ENCODE data around the gene ZNF823. TPM values are rescaled to one million over a fixed set of nuclear protein-coding genes. Genes with fewer than 3 reads are reported as not detected.

Gene ZNF823
- polyA plus RNA-seq, 3 donors from 2014 or later = 1.7 to 5.0 (median 2.4) TPM

DNA sequence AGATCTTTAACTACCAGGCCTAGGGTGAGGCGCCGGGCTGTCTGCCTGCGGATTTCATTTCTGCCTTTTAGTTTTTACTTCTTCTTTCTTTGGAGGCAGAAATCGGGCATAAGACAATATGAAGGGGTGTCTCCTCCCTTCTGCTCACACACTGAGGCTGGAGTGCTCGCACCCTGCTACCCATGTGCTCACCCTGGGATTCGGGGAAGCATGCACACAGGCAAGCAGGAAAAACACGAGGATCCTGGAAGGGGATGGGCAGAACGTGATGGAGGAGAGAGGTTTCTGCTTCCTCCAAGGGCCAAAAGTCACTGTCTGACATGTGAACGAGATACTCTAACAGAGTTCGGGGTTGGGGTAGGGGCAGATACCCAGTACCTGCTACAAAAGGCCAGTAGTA lies 28.4 kb downstream of the ZNF823 start:
- Mint-ChIP-seq H3K4me3 (no peak overlapping the region), H3K4me1 (no peaks in the 10 kb centered on the region), H3K9me3 (peaks cover 0 to 16% (median 4%) of the 10 kb centered on the region in 6 donors), H3K27me3 (ENCODE audit: low read depth in 3 of 3) (peaks cover 2 to 4% (median 4%) of the 10 kb centered on the region in 3 donors), H3K27ac (no peak overlapping the region), H3K36me3 (peaks cover 0 to 16% (median 10%) of the 10 kb centered on the region in 3 donors)
- no peak for DNase-seq

GRCh38 chr19:11708457-11708856 lies 30.3 kb downstream of the ZNF823 start:
- no peak overlapping the region for H3K4me3 Mint-ChIP-seq
- H3K27ac Mint-ChIP-seq = no peak overlapping the region
- H3K9me3 Mint-ChIP-seq = peaks cover 0 to 3% (median under 1%) of the 10 kb centered on the region in 6 donors
- DNase-seq = no peak
- no peaks in the 10 kb centered on the region for H3K4me1 Mint-ChIP-seq
- H3K36me3 Mint-ChIP-seq = peaks cover 0 to 12% (median 9%) of the 10 kb centered on the region in 3 donors
- H3K27me3 Mint-ChIP-seq (ENCODE audit: low read depth in 3 of 3) = peaks cover 2 to 4% (median 4%) of the 10 kb centered on the region in 3 donors

DNA sequence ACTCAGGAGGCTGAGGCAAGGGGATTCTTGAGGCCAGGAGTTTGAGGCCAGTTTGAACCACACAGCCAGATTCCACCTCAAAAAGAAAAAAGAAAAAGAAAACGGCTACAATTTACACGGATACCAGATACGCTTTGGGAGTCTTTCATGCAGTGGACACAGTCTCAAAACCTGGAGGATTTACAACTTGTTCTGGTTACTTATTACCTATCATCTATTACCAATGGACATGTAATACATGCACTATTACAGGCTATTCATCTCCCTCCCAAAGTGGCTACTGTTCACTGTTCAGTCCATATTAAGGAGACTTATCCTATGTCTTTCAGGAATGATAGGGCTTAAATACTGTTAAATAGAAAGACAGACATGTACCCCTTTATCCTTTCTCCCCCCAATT lies 33.3 kb downstream of the ZNF823 start:
- Mint-ChIP-seq H3K27ac (no peak overlapping the region), H3K27me3 (ENCODE audit: low read depth in 3 of 3) (peaks cover 2 to 6% (median 4%) of the 10 kb centered on the region in 3 donors), H3K36me3 (peaks cover 0 to 12% (median 0%) of the 10 kb centered on the region in 3 donors)

GRCh38 chr19:11704626-11705025 lies 34.1 kb downstream of the ZNF823 start:
- Mint-ChIP-seq H3K4me3 (no peak overlapping the region), H3K27ac (no peak overlapping the region)

More for the DNA sequence above, 33.3 kb downstream of the ZNF823 start:
- Mint-ChIP-seq H3K4me3 (no peak overlapping the region), H3K4me1 (no peaks in the 10 kb centered on the region), H3K9me3 (peaks cover 0 to 2% (median 0%) of the 10 kb centered on the region in 6 donors)
- DNase-seq = no peak

DNA sequence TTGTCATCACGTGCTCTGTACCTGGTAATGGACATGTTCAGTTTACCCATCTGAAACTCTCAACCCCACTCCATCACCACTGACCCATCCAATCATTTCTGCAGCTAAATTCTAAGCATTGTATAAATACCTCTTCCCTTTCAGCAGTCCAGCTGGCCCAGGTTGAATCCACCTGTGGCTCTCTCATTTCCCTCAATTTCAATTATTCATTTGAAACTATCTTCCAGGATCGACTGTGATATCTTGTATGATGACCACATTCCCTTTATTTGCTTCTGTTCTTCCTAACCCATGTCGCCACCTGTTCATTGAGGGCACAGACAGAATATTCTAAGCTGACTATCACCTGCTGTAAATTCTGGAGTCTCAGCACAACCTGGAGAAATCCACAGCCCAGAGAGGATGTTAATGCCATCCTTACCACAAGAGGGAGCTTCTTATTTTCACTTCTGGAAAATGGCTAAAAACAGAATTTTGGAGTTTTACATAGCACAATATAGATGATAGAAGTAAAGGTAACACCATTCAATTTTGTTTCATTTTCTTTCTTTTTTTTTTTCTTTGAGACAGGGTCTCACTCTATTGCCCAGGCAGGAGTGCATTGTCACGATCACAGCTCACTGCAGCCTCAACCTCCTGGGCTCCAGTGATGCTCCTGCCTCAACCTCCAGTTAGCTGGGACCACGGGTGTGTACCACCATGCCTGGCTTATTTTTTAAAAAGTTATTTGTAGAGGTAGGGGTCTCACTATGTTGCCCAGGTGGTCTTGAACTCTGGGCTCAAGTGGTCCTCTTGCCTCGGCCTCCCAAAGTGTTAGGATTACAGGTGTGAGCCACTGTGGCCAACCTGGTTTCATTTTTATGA lies 38.6 kb downstream of the ZNF823 start:
- peak in 1 of 3 donors; percentile 9 for DNase-seq
- peak overlapping the region in 1 of 6 donors; percentile 46 for H3K27ac Mint-ChIP-seq
- no peak overlapping the region for H3K4me3 Mint-ChIP-seq
- H3K9me3 Mint-ChIP-seq = no peaks in the 10 kb centered on the region
- H3K36me3 Mint-ChIP-seq = no peaks in the 10 kb centered on the region
- peaks cover under 1% of the 10 kb centered on the region in 2 donors for H3K4me1 Mint-ChIP-seq
- H3K27me3 Mint-ChIP-seq (ENCODE audit: low read depth in 3 of 3) = peaks cover 0 to 8% (median 0%) of the 10 kb centered on the region in 3 donors

More at GRCh38 chr19:11704626-11705025, 34.1 kb downstream of the ZNF823 start:
- Mint-ChIP-seq H3K4me1 (no peaks in the 10 kb centered on the region), H3K9me3 (no peaks in the 10 kb centered on the region), H3K27me3 (ENCODE audit: low read depth in 3 of 3) (peaks cover 2 to 6% (median 4%) of the 10 kb centered on the region in 3 donors), H3K36me3 (peaks cover 0 to 7% (median 0%) of the 10 kb centered on the region in 3 donors)
- DNase-seq = no peak

DNA sequence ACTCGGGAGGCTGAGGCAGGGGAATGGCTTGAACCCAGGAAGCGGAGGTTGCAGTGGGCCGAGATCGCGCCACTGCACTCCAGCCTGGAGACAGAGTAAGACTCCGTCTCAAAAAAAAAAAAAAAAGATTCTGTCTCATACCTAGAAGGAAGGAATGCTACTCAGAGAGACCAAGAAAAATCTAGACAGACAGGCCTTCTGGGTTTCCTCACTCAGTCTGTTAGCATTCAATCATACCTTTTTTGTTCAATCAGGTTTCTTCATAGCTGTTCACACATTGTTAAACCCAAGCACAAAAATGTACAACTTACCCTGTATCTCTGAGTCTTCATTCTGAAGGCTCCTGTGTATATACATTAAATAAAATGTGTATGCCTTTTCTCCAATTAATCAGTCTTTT lies 40.5 kb downstream of the ZNF823 start:
- H3K27me3 Mint-ChIP-seq (ENCODE audit: low read depth in 3 of 3) = peaks cover 4 to 17% (median 7%) of the 10 kb centered on the region in 3 donors
- no peaks in the 10 kb centered on the region for H3K36me3 Mint-ChIP-seq
- no peak for DNase-seq
- no peaks in the 10 kb centered on the region for H3K9me3 Mint-ChIP-seq
- H3K4me1 Mint-ChIP-seq = peaks cover 12 to 15% of the 10 kb centered on the region in 2 donors
- no peak overlapping the region for H3K4me3 Mint-ChIP-seq
- H3K27ac Mint-ChIP-seq = no peak overlapping the region

GRCh38 chr19:11697284-11697855 lies 41.4 kb downstream of the ZNF823 start:
- H3K4me1 Mint-ChIP-seq = peaks cover 12 to 15% of the 10 kb centered on the region in 2 donors
- no peak overlapping the region for H3K27ac Mint-ChIP-seq
- H3K27me3 Mint-ChIP-seq (ENCODE audit: low read depth in 3 of 3) = peaks cover 5 to 15% (median 7%) of the 10 kb centered on the region in 3 donors

DNA sequence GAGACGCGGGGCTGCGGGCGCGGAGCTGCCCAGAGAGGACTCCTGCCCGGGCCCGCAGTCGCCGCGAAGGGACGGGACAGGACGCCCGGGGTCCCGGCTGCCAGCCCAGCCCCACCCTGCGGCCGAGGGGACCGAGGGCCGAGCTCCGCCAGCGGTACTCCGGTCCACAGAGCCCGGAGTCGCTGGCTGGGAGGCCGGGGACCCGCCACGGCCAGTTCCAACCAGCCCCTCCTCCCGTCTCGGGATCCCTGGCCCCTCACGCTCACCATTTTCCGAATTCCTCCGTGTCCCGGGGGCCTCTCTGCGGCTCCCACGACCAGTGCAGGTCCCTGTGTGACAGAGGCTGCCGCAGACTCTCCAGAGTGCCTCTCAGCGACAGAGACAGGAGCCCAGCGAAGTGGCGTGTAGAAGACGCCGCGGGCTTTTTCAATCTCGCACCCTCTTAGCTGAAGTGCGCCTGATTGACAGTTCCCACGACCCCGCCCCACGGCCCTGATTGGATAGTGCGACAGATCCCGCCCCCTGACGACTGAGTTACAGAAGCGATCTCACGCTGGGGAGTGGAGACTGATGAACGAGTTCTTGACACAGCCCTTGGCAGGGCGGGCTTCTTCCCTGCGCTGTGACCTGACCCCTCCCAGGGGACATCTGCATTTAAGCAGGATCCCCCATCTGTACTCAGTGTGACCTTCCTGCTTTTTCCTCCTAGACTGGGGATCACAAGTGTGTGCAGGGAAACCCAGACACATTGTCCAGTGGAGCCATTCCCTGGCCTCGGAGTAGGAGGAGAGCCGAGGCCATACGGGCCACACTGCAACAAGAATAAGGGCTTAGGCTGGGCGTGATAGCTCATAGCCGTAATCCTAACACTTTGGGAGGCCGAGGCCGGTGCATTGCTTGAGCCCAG lies 44.0 kb downstream of the ZNF823 start:
- Mint-ChIP-seq H3K27ac (peak overlapping the region in 4 of 6 donors; percentile 42 to 64 (median 58)), H3K4me1 (peaks cover 12 to 15% of the 10 kb centered on the region in 2 donors), H3K9me3 (no peaks in the 10 kb centered on the region), H3K4me3 (peak overlapping the region; percentile 90 to 99 (median 95)), H3K27me3 (ENCODE audit: low read depth in 3 of 3) (peaks cover 5 to 15% (median 7%) of the 10 kb centered on the region in 3 donors), H3K36me3 (no peaks in the 10 kb centered on the region)
- DNase-seq = peak; percentile 79 to 81 (median 79)

More at GRCh38 chr19:11697284-11697855, 41.4 kb downstream of the ZNF823 start:
- no peaks in the 10 kb centered on the region for H3K36me3 Mint-ChIP-seq
- no peak overlapping the region for H3K4me3 Mint-ChIP-seq
- H3K9me3 Mint-ChIP-seq = no peaks in the 10 kb centered on the region
- DNase-seq = no peak

GRCh38 chr19:11693505-11694499 lies 44.9 kb downstream of the ZNF823 start:
- Mint-ChIP-seq H3K4me3 (peak overlapping the region; percentile 60 to 77 (median 66)), H3K36me3 (no peaks in the 10 kb centered on the region), H3K9me3 (no peaks in the 10 kb centered on the region), H3K27me3 (ENCODE audit: low read depth in 3 of 3) (peaks cover 5 to 15% (median 7%) of the 10 kb centered on the region in 3 donors), H3K27ac (no peak overlapping the region), H3K4me1 (peaks cover 12 to 15% of the 10 kb centered on the region in 2 donors)
- DNase-seq = no peak

GRCh38 chr19:11692127-11692790 lies 46.5 kb downstream of the ZNF823 start:
- no peaks in the 10 kb centered on the region for H3K36me3 Mint-ChIP-seq

GRCh38 chr19:11685676-11686650 lies 52.8 kb downstream of the ZNF823 start:
- Mint-ChIP-seq H3K27ac (no peak overlapping the region), H3K27me3 (ENCODE audit: low read depth in 3 of 3) (peaks cover 0 to 2% (median 0%) of the 10 kb centered on the region in 3 donors), H3K4me1 (no peaks in the 10 kb centered on the region), H3K36me3 (peaks cover 5 to 12% (median 11%) of the 10 kb centered on the region in 3 donors), H3K9me3 (peaks cover 8 to 33% (median 17%) of the 10 kb centered on the region in 6 donors), H3K4me3 (peak overlapping the region in 1 of 5 donors; percentile 57)
- no peak for DNase-seq

More at GRCh38 chr19:11692127-11692790, 46.5 kb downstream of the ZNF823 start:
- peaks cover 5 to 15% (median 7%) of the 10 kb centered on the region in 3 donors for H3K27me3 Mint-ChIP-seq (ENCODE audit: low read depth in 3 of 3)
- H3K9me3 Mint-ChIP-seq = peaks cover 0 to 6% (median 0%) of the 10 kb centered on the region in 6 donors
- peak overlapping the region in 2 of 5 donors; percentile 5 to 31 for H3K4me3 Mint-ChIP-seq
- DNase-seq = no peak
- no peak overlapping the region for H3K27ac Mint-ChIP-seq
- peaks cover 12 to 15% of the 10 kb centered on the region in 2 donors for H3K4me1 Mint-ChIP-seq

All from immature natural killer cell (primary cell).